CD1c-positive myeloid dendritic cell (primary cell): ENCODE results near the gene PIK3IP1.
"Not testable (repeated sequence)": the region's sequence is repeated elsewhere in the genome, so short reads cannot be mapped to it uniquely, and the experiment has no call there.

Experiments used
- DNase-seq: peaks from one replicate; pipeline ENCODE4 v3.0.0-alpha.2; 2016; ENCODE audit errors: extremely low spot score

PIK3IP1 gene

GRCh38 chr22:31292236-31292989 lies at the start of gene PIK3IP1:
Gene PIK3IP1, minus strand, starts transcription at chr22:31292488. Its CDS starts 144 bp downstream, at chr22:31292344.
- peak; percentile 77 for DNase-seq

GRCh38 chr22:31341386-31342088 lies 49.2 kb upstream of the PIK3IP1 start:
- DNase-seq: no peak

- peak; percentile 45 for DNase-seq
Measured at GRCh38 chr22:31340765-31341247, 48.5 kb upstream of the PIK3IP1 start.

GRCh38 chr22:31340360-31340759 lies 48.1 kb upstream of the PIK3IP1 start:
- no peak for DNase-seq

GRCh38 chr22:31339148-31339832 lies 47.0 kb upstream of the PIK3IP1 start:
- DNase-seq: no peak

- DNase-seq: no peak
Measured at GRCh38 chr22:31337178-31337577, 44.9 kb upstream of the PIK3IP1 start.

- DNase-seq: no peak
Measured at GRCh38 chr22:31334329-31334728, 42.0 kb upstream of the PIK3IP1 start.

GRCh38 chr22:31333641-31334040 lies 41.4 kb upstream of the PIK3IP1 start:
- no peak for DNase-seq

- no peak for DNase-seq
Measured at GRCh38 chr22:31332886-31333285, 40.6 kb upstream of the PIK3IP1 start.

GRCh38 chr22:31332010-31332409 lies 39.7 kb upstream of the PIK3IP1 start:
- DNase-seq: no peak

- DNase-seq: no peak
Measured at GRCh38 chr22:31329453-31330215, 37.3 kb upstream of the PIK3IP1 start.

GRCh38 chr22:31329029-31329428 lies 36.7 kb upstream of the PIK3IP1 start:
- no peak for DNase-seq

GRCh38 chr22:31328544-31328960 lies 36.3 kb upstream of the PIK3IP1 start:
- DNase-seq: no peak

GRCh38 chr22:31327806-31328543 lies 35.7 kb upstream of the PIK3IP1 start:
- DNase-seq: no peak

GRCh38 chr22:31326877-31327276 lies 34.6 kb upstream of the PIK3IP1 start:
- no peak for DNase-seq

- no peak for DNase-seq
Measured at GRCh38 chr22:31323578-31324550, 31.6 kb upstream of the PIK3IP1 start.

GRCh38 chr22:31321421-31321820 lies 29.1 kb upstream of the PIK3IP1 start:
- no peak for DNase-seq

GRCh38 chr22:31314220-31314619 lies 21.9 kb upstream of the PIK3IP1 start:
- not testable (repeated sequence) for DNase-seq

GRCh38 chr22:31313366-31314147 lies 21.3 kb upstream of the PIK3IP1 start:
- DNase-seq: peak; percentile 64
